Smooth muscle cell (in vitro differentiated cells): ENCODE data around the gene GFOD1. TPM values are rescaled to one million over a fixed set of nuclear protein-coding genes. Genes with fewer than 3 reads are reported as not detected.

Experiments used
- DNase-seq: peaks from one replicate; lab custom pipeline; 2025; ENCODE audit not compliant: unreplicated experiment; lab: John Stamatoyannopoulos, UW
- H2AFZ ChIP-seq: fragments of 200-600 bp; sonication (generic); 2 replicates; pipeline ENCODE4 v1.6.0; 2016; ENCODE audit warnings: antibody characterized with exemption, low read depth, mild to moderate bottlenecking
- H3F3A ChIP-seq: fragments of 200-600 bp; sonication (generic); 2 replicates; pipeline ENCODE4 v1.6.0; 2017; ENCODE audit warnings: antibody characterized with exemption, low read depth
- H3K27ac ChIP-seq: fragments of 200-600 bp; sonication (generic); 2 replicates; pipeline ENCODE4 v1.5.1; 2016; ENCODE audit warnings: low read depth, mild to moderate bottlenecking
- H3K27me3 ChIP-seq: fragments of 200-600 bp; sonication (generic); 2 replicates; pipeline ENCODE4 v1.6.1; 2016; ENCODE audit warnings: low read depth, mild to moderate bottlenecking
- H3K36me3 ChIP-seq: fragments of 200-600 bp; sonication (generic); 2 replicates; pipeline ENCODE4 v1.5.1; 2016; ENCODE audit warnings: low read depth
- H3K4me1 ChIP-seq: fragments of 200-600 bp; sonication (generic); 2 replicates; pipeline ENCODE4 v1.5.1; 2016; ENCODE audit warnings: low read depth
- H3K4me2 ChIP-seq: fragments of 200-600 bp; sonication (generic); 2 replicates; pipeline ENCODE4 v1.6.0; 2016; ENCODE audit warnings: mild to moderate bottlenecking
- H3K4me3 ChIP-seq: fragments of 200-600 bp; sonication (generic); 2 replicates; pipeline ENCODE4 v1.5.1; 2016; ENCODE audit warnings: mild to moderate bottlenecking
- H3K79me2 ChIP-seq: fragments of 200-600 bp; sonication (generic); 2 replicates; pipeline ENCODE4 v1.6.0; 2016; ENCODE audit warnings: low read depth, mild to moderate bottlenecking
- H3K9ac ChIP-seq: fragments of 200-600 bp; sonication (generic); 2 replicates; pipeline ENCODE4 v1.6.0; 2016; ENCODE audit warnings: low read depth
- H3K9me3 ChIP-seq: fragments of 200-600 bp; sonication (generic); replicated peaks from 2 replicates; pipeline ENCODE4 v1.5.1; 2016; ENCODE audit warnings: low read depth
- H4K20me1 ChIP-seq: fragments of 200-600 bp; sonication (generic); 2 replicates; pipeline ENCODE4 v1.6.0; 2016; ENCODE audit warnings: low read depth
- CTCF ChIP-seq: fragments of 200-600 bp; sonication (generic); IDR thresholded peaks from 2 replicates; pipeline ENCODE4 v1.5.1; 2017; ENCODE audit warnings: borderline replicate concordance, mild to moderate bottlenecking, antibody characterized with exemption; ENCODE audit not compliant: insufficient read depth, poor library complexity, severe bottlenecking
- WGBS: methylation state at CpG from one replicate; pipeline ENCODE4 v1.1.7; 2016; ENCODE audit warnings: low lambda C conversion rate; 5-methylcytosine and 5-hydroxymethylcytosine counted together
- polyA plus RNA-seq: library from polyadenylated mRNA; unstranded; fragments of >200 nt; fragmentation: Nextera tagmentation; extraction: Ambion mirVana; gene quantifications from 2 replicates; pipeline ENCODE4 v1.2.1, GENCODE V29; 2016
- total RNA-seq: library from RNA; depleted of rRNA; stranded (reverse); fragments of >200 nt; gene quantifications from 2 replicates; pipeline ENCODE4 v1.2.3, GENCODE V29; 2014

The GFOD1 gene
- total and polyA plus RNA-seq, 2 experiments from 2014 or later: 9.6 to 14.0 TPM

GRCh38 chr6:13319891-13320564 is 167.4 kb downstream of the GFOD1 start:
- WGBS: 96% methylated on average over 5 of the region's 5 CpGs
- H3F3A ChIP-seq: no peaks in the 10 kb centered on the region
- no peak overlapping the region for H3K4me2 ChIP-seq
- no peaks in the 10 kb centered on the region for H3K27me3 ChIP-seq
- no peak overlapping the region for H3K4me3 ChIP-seq
- no peaks in the 10 kb centered on the region for H3K79me2 ChIP-seq
- TF ChIP-seq CTCF: no peak
- no peaks in the 10 kb centered on the region for H4K20me1 ChIP-seq
- DNase-seq: no peak
- no peak overlapping the region for H2AFZ ChIP-seq
- H3K4me1 ChIP-seq: no peaks in the 10 kb centered on the region
- H3K9me3 ChIP-seq: no peaks in the 10 kb centered on the region
- H3K27ac ChIP-seq: no peak overlapping the region
- peaks cover 38% of the 10 kb centered on the region for H3K36me3 ChIP-seq
- no peak overlapping the region for H3K9ac ChIP-seq

- Histone ChIP-seq H3K4me1 (no peaks in the 10 kb centered on the region), H3K27ac (no peak overlapping the region), H3F3A (no peaks in the 10 kb centered on the region), H3K79me2 (no peaks in the 10 kb centered on the region), H3K36me3 (peaks cover 38% of the 10 kb centered on the region), H3K9me3 (no peaks in the 10 kb centered on the region), H3K9ac (no peak overlapping the region), H3K4me3 (no peak overlapping the region), H2AFZ (no peak overlapping the region), H3K4me2 (no peak overlapping the region), H4K20me1 (no peaks in the 10 kb centered on the region), H3K27me3 (no peaks in the 10 kb centered on the region)
- TF ChIP-seq CTCF: no peak
- no peak for DNase-seq
- 97% methylated on average over 2 of the region's 2 CpGs for WGBS
These were observed 168.6 kb downstream of the GFOD1 start for GRCh38 chr6:13318821-13319220.

GRCh38 chr6:13315896-13316295 is 171.5 kb downstream of the GFOD1 start:
- Histone ChIP-seq H4K20me1 (no peaks in the 10 kb centered on the region), H2AFZ (no peak overlapping the region), H3K27me3 (no peaks in the 10 kb centered on the region), H3F3A (no peaks in the 10 kb centered on the region), H3K36me3 (peaks cover 27% of the 10 kb centered on the region), H3K9ac (no peak overlapping the region), H3K9me3 (no peaks in the 10 kb centered on the region), H3K4me1 (no peaks in the 10 kb centered on the region), H3K4me3 (no peak overlapping the region), H3K27ac (no peak overlapping the region), H3K4me2 (no peak overlapping the region), H3K79me2 (no peaks in the 10 kb centered on the region)
- 98% methylated on average over 5 of the region's 5 CpGs for WGBS
- no peak for TF ChIP-seq CTCF
- DNase-seq: no peak

GRCh38 chr6:13314806-13315205 is 172.6 kb downstream of the GFOD1 start:
- no peak overlapping the region for H3K27ac ChIP-seq
- no peak for DNase-seq
- no peaks in the 10 kb centered on the region for H3K79me2 ChIP-seq
- H3K9ac ChIP-seq: no peak overlapping the region
- H4K20me1 ChIP-seq: no peaks in the 10 kb centered on the region
- no peak overlapping the region for H3K4me2 ChIP-seq
- TF ChIP-seq CTCF: no peak
- H3K27me3 ChIP-seq: no peaks in the 10 kb centered on the region
- no peak overlapping the region for H3K4me3 ChIP-seq
- no peaks in the 10 kb centered on the region for H3K9me3 ChIP-seq
- H3F3A ChIP-seq: no peaks in the 10 kb centered on the region
- H3K36me3 ChIP-seq: peaks cover 16% of the 10 kb centered on the region
- no peak overlapping the region for H2AFZ ChIP-seq
- no peaks in the 10 kb centered on the region for H3K4me1 ChIP-seq
